IMR-90 (cell line): ENCODE data around the gene ADCY5. TPM values are rescaled to one million over a fixed set of nuclear protein-coding genes. Genes with fewer than 3 reads are reported as not detected.

Experiments
- ATAC-seq: fragments of 200-7000 bp; cut with Tn5 transposase; 2 replicates; pipeline ENCODE4 v1.9.1; 2020; ENCODE audit warnings: low read depth, mild to moderate bottlenecking, moderate library complexity
- BruUV-seq: library from RNA; stranded (reverse); fragments of 400-500 nt; replicated peaks from 2 replicates; lab custom pipeline; 2021; lab: Mats Ljungman, UMichigan
- CTCF ChIA-PET: fragments of 300-600 bp; formaldehyde crosslinking; extraction: SDS; loops from one replicate; lab custom pipeline; 2021; ENCODE audit warnings: antibody characterized with exemption; lab: Yijun Ruan, JAX
- POLR2A ChIA-PET: fragments of 300-600 bp; sonication (Branson Sonifier 250); formaldehyde crosslinking; loops from one replicate; lab custom pipeline; 2022; ENCODE audit warnings: antibody characterized with exemption; ENCODE audit not compliant: unreplicated experiment; lab: Charles Lee
- DNase-seq: peaks from one replicate; pipeline ENCODE4 v3.0.0; 2013
- H2AFZ ChIP-seq: replicated peaks from 2 replicates; pipeline ENCODE3; 2013; ENCODE audit warnings: low read length, mild to moderate bottlenecking; ENCODE audit not compliant: poor library complexity
- H2AK5ac ChIP-seq: 2 replicates; pipeline ENCODE4 v1.6.1; 2013; ENCODE audit warnings: low read depth, low read length, inconsistent platforms
- H2AK9ac ChIP-seq: replicated peaks from 2 replicates; pipeline ENCODE3; 2013; ENCODE audit warnings: mild to moderate bottlenecking, low read depth, low read length, moderate library complexity; ENCODE audit not compliant: poor library complexity
- H2BK120ac ChIP-seq: 2 replicates; pipeline ENCODE4 v1.6.1; 2013; ENCODE audit warnings: low read depth, low read length, inconsistent platforms
- H2BK15ac ChIP-seq: 3 replicates; pipeline ENCODE4 v1.6.1; 2013; ENCODE audit warnings: low read depth, low read length, inconsistent platforms
- H2BK20ac ChIP-seq: 2 replicates; pipeline ENCODE4 v1.6.1; 2013; ENCODE audit warnings: low read depth, mild to moderate bottlenecking, inconsistent platforms, low read length, moderate library complexity
- H2BK5ac ChIP-seq: 2 replicates; pipeline ENCODE4 v1.6.1; 2013; ENCODE audit warnings: mild to moderate bottlenecking, low read depth, low read length, inconsistent platforms; ENCODE audit not compliant: poor library complexity, severe bottlenecking
- H3K14ac ChIP-seq: replicated peaks from 2 replicates; pipeline ENCODE4 v1.6.1; 2013; ENCODE audit warnings: low read depth, low read length, inconsistent platforms
- H3K18ac ChIP-seq: 2 replicates; pipeline ENCODE4 v1.6.1; 2013; ENCODE audit warnings: low read depth, low read length, control low read depth
- H3K23ac ChIP-seq: 2 replicates; pipeline ENCODE4 v1.6.1; 2013; ENCODE audit warnings: low read depth, low read length, inconsistent platforms
- H3K27ac ChIP-seq: 2 replicates; pipeline ENCODE4 v1.5.1; 2013; ENCODE audit warnings: mild to moderate bottlenecking, control low read depth, low read length; ENCODE audit not compliant: insufficient read depth
- H3K27me3 ChIP-seq: 2 replicates; pipeline ENCODE4 v1.6.1; 2013; ENCODE audit warnings: low read length; ENCODE audit not compliant: control insufficient read depth, insufficient read depth
- H3K36me3 ChIP-seq: 2 replicates; pipeline ENCODE4 v1.6.1; 2013; ENCODE audit warnings: low read length, mixed read lengths; ENCODE audit not compliant: control insufficient read depth, insufficient read depth
- H3K4ac ChIP-seq: 2 replicates; pipeline ENCODE4 v1.6.1; 2013; ENCODE audit warnings: low read depth, low read length, inconsistent platforms
- H3K4me1 ChIP-seq: 2 replicates; pipeline ENCODE4 v1.6.1; 2013; ENCODE audit warnings: low read length, mixed read lengths; ENCODE audit not compliant: control insufficient read depth, insufficient read depth
- H3K4me2 ChIP-seq: 2 replicates; pipeline ENCODE4 v1.6.1; 2013; ENCODE audit warnings: low read depth, mild to moderate bottlenecking, control low read depth, low read length, moderate library complexity
- H3K4me3 ChIP-seq: 2 replicates; pipeline ENCODE4 v1.5.1; 2013; ENCODE audit warnings: low read depth, mild to moderate bottlenecking, control low read depth, low read length, moderate library complexity; ENCODE audit not compliant: insufficient read depth
- H3K56ac ChIP-seq: 2 replicates; pipeline ENCODE4 v1.6.1; 2013; ENCODE audit warnings: low read length, inconsistent platforms; ENCODE audit not compliant: insufficient read depth; ENCODE audit errors: extremely low read depth
- H3K79me1 ChIP-seq, 2 experiments: 2 replicates each; pipeline ENCODE4 v1.6.1; 2013; ENCODE audit warnings: low read length in 2 of 2, inconsistent platforms in 1 of 2, low read depth in 1 of 2
- H3K9ac ChIP-seq: 2 replicates; pipeline ENCODE4 v1.6.1; 2013; ENCODE audit warnings: low read depth, low read length, control low read depth
- H3K9me1 ChIP-seq: 2 replicates; pipeline ENCODE4 v1.6.1; 2013; ENCODE audit warnings: low read length, inconsistent platforms; ENCODE audit not compliant: insufficient read depth
- H3K9me3 ChIP-seq: 2 replicates; pipeline ENCODE4 v1.6.1; 2013; ENCODE audit warnings: low read length; ENCODE audit not compliant: control insufficient read depth, insufficient read depth
- H4K20me1 ChIP-seq: 2 replicates; pipeline ENCODE4 v1.6.1; 2013; ENCODE audit warnings: low read length, inconsistent platforms; ENCODE audit not compliant: insufficient read depth
- H4K5ac ChIP-seq: 2 replicates; pipeline ENCODE4 v1.6.1; 2013; ENCODE audit warnings: mild to moderate bottlenecking, low read depth, low read length, control low read depth
- H4K8ac ChIP-seq, 2 experiments: 2 replicates each; pipeline ENCODE4 v1.6.1; 2013; ENCODE audit warnings: low read depth in 2 of 2, low read length in 2 of 2, control low read depth in 1 of 2, inconsistent platforms in 1 of 2
- H4K91ac ChIP-seq: 2 replicates; pipeline ENCODE4 v1.6.1; 2013; ENCODE audit warnings: low read depth, low read length, inconsistent platforms; ENCODE audit not compliant: insufficient read depth
- BHLHE40 ChIP-seq: fragments of 150-350 bp; IDR thresholded peaks from 2 replicates; pipeline ENCODE4 v1.6.1; 2016; ENCODE audit warnings: mild to moderate bottlenecking, low read depth, low read length
- NFE2L2 ChIP-seq: fragments of 150-350 bp; IDR thresholded peaks from 2 replicates; pipeline ENCODE4 v1.6.1; 2016; ENCODE audit warnings: low read depth, mild to moderate bottlenecking, low read length
- POLR2A ChIP-seq: IDR thresholded peaks from 2 replicates; pipeline ENCODE4 v1.6.1; 2012; ENCODE audit warnings: mild to moderate bottlenecking, low read depth, low read length
- RAD21 ChIP-seq: IDR thresholded peaks from 2 replicates; pipeline ENCODE4 v1.6.1; 2012; ENCODE audit warnings: low read length, improper control_type of control experiment
- RCOR1 ChIP-seq: IDR thresholded peaks from 2 replicates; pipeline ENCODE4 v1.6.1; 2012; ENCODE audit warnings: mild to moderate bottlenecking, low read length, improper control_type of control experiment; ENCODE audit not compliant: insufficient replicate concordance
- WGBS, 2 experiments: methylation state at CpG; one replicate each; pipeline versions ENCODE4 v1.1.5 to v1.1.7; 2013; ENCODE audit warnings: missing lambda C conversion rate in 2 of 2; ENCODE audit not compliant: insufficient read length in 1 of 2; ENCODE audit errors: extremely low coverage in 2 of 2; 5-methylcytosine and 5-hydroxymethylcytosine counted together
- dilution Hi-C: fragments of 300-500 bp; cut with HindIII; formaldehyde crosslinking; loops from one replicate; pipeline ENCODE4 v1.14.3; 2018; ENCODE audit warnings: low sequenced_read_pairs; ENCODE audit not compliant: unreplicated experiment
- in situ Hi-C: fragments of 300-500 bp; cut with MboI; formaldehyde crosslinking; loops from 3 replicates; pipeline ENCODE4 v1.14.3; 2019; ENCODE audit warnings: low sequenced_read_pairs, inconsistent platforms, mixed read lengths
- intact Hi-C: fragments of 100-400 bp; cut with micrococcal nuclease; formaldehyde crosslinking; loops from 2 replicates; pipeline ENCODE4 v1.10.0; 2022
- polyA plus RNA-seq, 3 experiments: library from polyadenylated mRNA; depleted of rRNA; stranded (reverse); fragments of >200 nt; gene quantifications; 2 replicates each; pipeline ENCODE4 v1.2.3, GENCODE V29; 2012; ENCODE audit warnings: low replicate concordance in 1 of 3
- total RNA-seq: library from RNA; depleted of rRNA; stranded (reverse); fragments of >200 nt; gene quantifications from 2 replicates; pipeline ENCODE4 v1.2.3, GENCODE V29; 2012

The ADCY5 gene
- total and polyA plus RNA-seq, 2 of the 4 experiments (the other 2 are of a cell fraction) = 0.14 to 0.18 TPM

- Histone ChIP-seq H3K14ac (no peak overlapping the region), H2AK5ac (no peak overlapping the region), H4K91ac (no peak overlapping the region), H2AK9ac (no peak overlapping the region), H3K27ac (no peak overlapping the region), H3K4me1 (no peaks in the 10 kb centered on the region), H2BK20ac (no peak overlapping the region), H3K23ac (no peak overlapping the region), H2BK120ac (no peak overlapping the region), H2BK5ac (no peak overlapping the region), H2AFZ (no peak overlapping the region), H3K36me3 (no peaks in the 10 kb centered on the region), H3K27me3 (peaks cover 79% of the 10 kb centered on the region), H4K20me1 (no peaks in the 10 kb centered on the region), H2BK15ac (no peak overlapping the region), H3K9me3 (no peaks in the 10 kb centered on the region), H3K18ac (no peak overlapping the region), H3K4me3 (no peak overlapping the region), H3K4ac (no peak overlapping the region), H3K9ac (no peak overlapping the region), H4K5ac (no peak overlapping the region), H4K8ac (no peak overlapping the region), H3K79me1 (no peaks in the 10 kb centered on the region), H3K4me2 (no peak overlapping the region), H3K56ac (no peak overlapping the region), H3K9me1 (no peaks in the 10 kb centered on the region)
- intact Hi-C loops = no loop called here
- no TSS peak for BruUV-seq
- WGBS, 2 experiments = 73% methylated on average over 4 of the region's 10 CpGs; no CpG with 5 or more reads in 1 of the 2 experiments
- no peak for TF ChIP-seq BHLHE40
- TF ChIP-seq RCOR1 = no peak
- TF ChIP-seq POLR2A = no peak
- no peak for TF ChIP-seq RAD21
- no peak for TF ChIP-seq NFE2L2
- in situ Hi-C loops = no loop called here
- dilution Hi-C loops = no loop called here
- ATAC-seq (no peak), DNase-seq (no peak)
- CTCF ChIA-PET = no interaction called here
- POLR2A ChIA-PET = no interaction called here
Observed at GRCh38 chr3:123431658-123432324, 17.1 kb downstream of the ADCY5 start.
